ENCODE results near the gene FAM120B.

Gene FAM120B

GRCh38 chr6:170362121-170362520 lies 55.6 kb downstream of the FAM120B start:
- DNase-seq = no peak

- DNase-seq = no peak
Measured at GRCh38 chr6:170363255-170363654, 56.7 kb downstream of the FAM120B start.

GRCh38 chr6:170365121-170365520 lies 58.6 kb downstream of the FAM120B start:
- no peak for DNase-seq

GRCh38 chr6:170365593-170365992 lies 59.0 kb downstream of the FAM120B start:
- no peak for DNase-seq

GRCh38 chr6:170366248-170366960 lies 59.8 kb downstream of the FAM120B start:
- no peak for DNase-seq

GRCh38 chr6:170367241-170367640 lies 60.7 kb downstream of the FAM120B start:
- no peak for DNase-seq

- DNase-seq = no peak
Measured at GRCh38 chr6:170368544-170368943, 62.0 kb downstream of the FAM120B start.

- no peak for DNase-seq
Measured at GRCh38 chr6:170369403-170369802, 62.8 kb downstream of the FAM120B start.

GRCh38 chr6:170370416-170370815 lies 63.9 kb downstream of the FAM120B start:
- DNase-seq = no peak

GRCh38 chr6:170371080-170371479 lies 64.5 kb downstream of the FAM120B start:
- DNase-seq = no peak

GRCh38 chr6:170371588-170371987 lies 65.0 kb downstream of the FAM120B start:
- no peak for DNase-seq

GRCh38 chr6:170372380-170373325 lies 66.1 kb downstream of the FAM120B start:
- no peak for DNase-seq

- DNase-seq = no peak
Measured at GRCh38 chr6:170374571-170375444, 68.2 kb downstream of the FAM120B start.

- DNase-seq = no peak
Measured at GRCh38 chr6:170375661-170376060, 69.1 kb downstream of the FAM120B start.

GRCh38 chr6:170376386-170377043 lies 70.0 kb downstream of the FAM120B start:
- no peak for DNase-seq

GRCh38 chr6:170378502-170378901 lies 71.9 kb downstream of the FAM120B start:
- no peak for DNase-seq

GRCh38 chr6:170381562-170381961 lies 75.0 kb downstream of the FAM120B start:
- DNase-seq = no peak

GRCh38 chr6:170383466-170384035 lies 77.0 kb downstream of the FAM120B start:
- DNase-seq = no peak

GRCh38 chr6:170385506-170385905 lies 78.9 kb downstream of the FAM120B start:
- no peak for DNase-seq

- no peak for DNase-seq
Measured at GRCh38 chr6:170388113-170388512, 81.6 kb downstream of the FAM120B start.

- DNase-seq = no peak
Measured at GRCh38 chr6:170393033-170393432, 86.5 kb downstream of the FAM120B start.

- no peak for DNase-seq
Measured at GRCh38 chr6:170393807-170394399, 87.3 kb downstream of the FAM120B start.
